GM21717 (cell line): ENCODE results near the gene GALNS.

ENCODE experiments used
- ATAC-seq: cut with Tn5 transposase; IDR thresholded peaks from one replicate; pipeline ENCODE4 v1.9.1; 2021; ENCODE audit warnings: mild to moderate bottlenecking, moderate library complexity; ENCODE audit not compliant: unreplicated experiment

GALNS gene

GRCh38 chr16:88787579-88788314 is 69.0 kb downstream of the GALNS start:
- no peak for ATAC-seq

GRCh38 chr16:88785106-88785924 is 71.4 kb downstream of the GALNS start, which contains the start of gene PIEZO1:
Gene PIEZO1 (minus strand): TSS chr16:88785220. CDS start chr16:88784964, 256 bp downstream.
- no peak for ATAC-seq

- ATAC-seq, result no peak
Measured at GRCh38 chr16:88784856-88785105, 72.0 kb downstream of the GALNS start.

GRCh38 chr16:88784074-88784855 is 72.5 kb downstream of the GALNS start:
- ATAC-seq, result no peak

GRCh38 chr16:88783391-88784073 is 73.2 kb downstream of the GALNS start:
- ATAC-seq, result no peak

GRCh38 chr16:88782454-88783390 is 74.0 kb downstream of the GALNS start:
- ATAC-seq, result no peak

GRCh38 chr16:88781140-88782077 is 75.3 kb downstream of the GALNS start:
- ATAC-seq, result no peak

- ATAC-seq, result no peak
Measured at GRCh38 chr16:88780142-88781062, 76.3 kb downstream of the GALNS start.

GRCh38 chr16:88779406-88780141 is 77.2 kb downstream of the GALNS start:
- ATAC-seq, result no peak

- no peak for ATAC-seq
Measured at GRCh38 chr16:88778541-88779065, 78.1 kb downstream of the GALNS start.

GRCh38 chr16:88778271-88778525 is 78.5 kb downstream of the GALNS start:
- ATAC-seq, result no peak

GRCh38 chr16:88777471-88778270 is 79.1 kb downstream of the GALNS start:
- ATAC-seq, result no peak

GRCh38 chr16:88775825-88776224 is 80.9 kb downstream of the GALNS start:
- ATAC-seq, result no peak

- ATAC-seq, result no peak
Measured at GRCh38 chr16:88774544-88775393, 82.0 kb downstream of the GALNS start.

GRCh38 chr16:88773812-88774291 is 82.9 kb downstream of the GALNS start:
- ATAC-seq, result no peak
